Measurements from ENCODE around the gene DNAJA1.

DNAJA1 gene

GRCh38 chr9:33007755-33008154 is 17.3 kb upstream of the DNAJA1 start:
- Histone ChIP-seq H3K4ac (ENCODE audit: low read depth in 1 of 2, low read length in 2 of 2) (no peak overlapping the region), H2BK5ac (ENCODE audit: low read depth, low read length, poor library complexity, severe bottlenecking) (no peak overlapping the region), H2BK120ac (ENCODE audit: low read depth, low read length) (no peak overlapping the region), H3K4me2 (ENCODE audit: low read length, poor library complexity, severe bottlenecking) (no peak overlapping the region), H3K23ac (ENCODE audit: low read length in 2 of 2) (no peak overlapping the region), H3K27ac (ENCODE audit: low read length, poor library complexity, severe bottlenecking) (no peak overlapping the region), H4K91ac (ENCODE audit: low read length) (no peak overlapping the region), H3K9ac (ENCODE audit: low read length) (no peak overlapping the region), H2BK15ac (ENCODE audit: low read depth, poor library complexity, severe bottlenecking) (no peak overlapping the region), H2AK5ac (ENCODE audit: low read length, severe bottlenecking) (no peak overlapping the region), H3K36me3 (ENCODE audit: control insufficient read depth in 1 of 2, insufficient read depth in 2 of 2, low read depth in 1 of 2, low read length in 2 of 2) (peaks cover 0 to 3% of the 10 kb centered on the region in 2 experiments), H3K4me1 (ENCODE audit: control insufficient read depth, insufficient read depth, low read depth, low read length) (no peaks in the 10 kb centered on the region), H2BK12ac (ENCODE audit: low read length in 2 of 2) (no peak overlapping the region), H4K8ac (ENCODE audit: low read length) (no peak overlapping the region), H3K79me1 (replicated peaks; ENCODE audit: low read length, poor library complexity, severe bottlenecking) (peaks cover 12% of the 10 kb centered on the region), H3K4me3 (ENCODE audit: insufficient read depth in 1 of 2, low read depth in 1 of 2, low read length in 2 of 2) (no peak overlapping the region), H3K14ac (ENCODE audit: low read length in 2 of 2) (no peak overlapping the region), H2AFZ (ENCODE audit: low read depth, low read length) (no peak overlapping the region), H3K27me3 (ENCODE audit: control insufficient read depth in 1 of 2, insufficient read depth in 1 of 2, low read length in 2 of 2) (no peaks in the 10 kb centered on the region), H3K9me3 (ENCODE audit: control insufficient read depth, low read length) (no peaks in the 10 kb centered on the region), H3K18ac (ENCODE audit: low read depth in 1 of 2, low read length in 2 of 2) (no peak overlapping the region)
- 94% methylated on average over 2 of the region's 4 CpGs for WGBS
- DNase-seq, result no peak

- Histone ChIP-seq H2BK5ac (ENCODE audit: low read depth, low read length, poor library complexity, severe bottlenecking) (no peak overlapping the region), H4K91ac (ENCODE audit: low read length) (no peak overlapping the region), H3K18ac (ENCODE audit: low read depth in 1 of 2, low read length in 2 of 2) (no peak overlapping the region), H3K79me1 (replicated peaks; ENCODE audit: low read length, poor library complexity, severe bottlenecking) (peaks cover 14% of the 10 kb centered on the region), H2AFZ (ENCODE audit: low read depth, low read length) (no peak overlapping the region), H3K4me2 (ENCODE audit: low read length, poor library complexity, severe bottlenecking) (no peak overlapping the region), H3K9ac (ENCODE audit: low read length) (no peak overlapping the region), H2BK120ac (ENCODE audit: low read depth, low read length) (no peak overlapping the region), H3K27ac (ENCODE audit: low read length, poor library complexity, severe bottlenecking) (no peak overlapping the region), H3K27me3 (ENCODE audit: control insufficient read depth in 1 of 2, insufficient read depth in 1 of 2, low read length in 2 of 2) (no peaks in the 10 kb centered on the region), H4K8ac (ENCODE audit: low read length) (no peak overlapping the region), H3K9me3 (ENCODE audit: control insufficient read depth, low read length) (no peaks in the 10 kb centered on the region), H2BK15ac (ENCODE audit: low read depth, poor library complexity, severe bottlenecking) (no peak overlapping the region), H3K14ac (ENCODE audit: low read length in 2 of 2) (no peak overlapping the region), H2AK5ac (ENCODE audit: low read length, severe bottlenecking) (no peak overlapping the region), H3K23ac (ENCODE audit: low read length in 2 of 2) (no peak overlapping the region), H3K4me1 (ENCODE audit: control insufficient read depth, insufficient read depth, low read depth, low read length) (no peaks in the 10 kb centered on the region), H3K4me3 (ENCODE audit: insufficient read depth in 1 of 2, low read depth in 1 of 2, low read length in 2 of 2) (no peak overlapping the region), H2BK12ac (ENCODE audit: low read length in 2 of 2) (no peak overlapping the region), H3K4ac (ENCODE audit: low read depth in 1 of 2, low read length in 2 of 2) (no peak overlapping the region), H3K36me3 (ENCODE audit: control insufficient read depth in 1 of 2, insufficient read depth in 2 of 2, low read depth in 1 of 2, low read length in 2 of 2) (peaks cover 0 to 5% of the 10 kb centered on the region in 2 experiments)
- 94% methylated on average over 3 of the region's 3 CpGs for WGBS
- DNase-seq, result no peak
Measured at GRCh38 chr9:33011831-33012230, 13.2 kb upstream of the DNAJA1 start.

GRCh38 chr9:33012328-33013069 is 12.6 kb upstream of the DNAJA1 start:
- H3K79me1 ChIP-seq (replicated peaks; ENCODE audit: low read length, poor library complexity, severe bottlenecking), result peaks cover 16% of the 10 kb centered on the region
- peaks cover 0 to 5% of the 10 kb centered on the region in 2 experiments for H3K36me3 ChIP-seq (ENCODE audit: control insufficient read depth in 1 of 2, insufficient read depth in 2 of 2, low read depth in 1 of 2, low read length in 2 of 2)
- H2AK5ac ChIP-seq (ENCODE audit: low read length, severe bottlenecking), result no peak overlapping the region
- 95% methylated on average over 1 of the region's 3 CpGs for WGBS
- H3K23ac ChIP-seq (ENCODE audit: low read length in 2 of 2), result no peak overlapping the region
- no peak overlapping the region for H3K27ac ChIP-seq (ENCODE audit: low read length, poor library complexity, severe bottlenecking)
- no peak overlapping the region for H4K8ac ChIP-seq (ENCODE audit: low read length)
- no peaks in the 10 kb centered on the region for H3K4me1 ChIP-seq (ENCODE audit: control insufficient read depth, insufficient read depth, low read depth, low read length)
- no peak for DNase-seq
- no peak overlapping the region for H3K4me3 ChIP-seq (ENCODE audit: insufficient read depth in 1 of 2, low read depth in 1 of 2, low read length in 2 of 2)
- H3K18ac ChIP-seq (ENCODE audit: low read depth in 1 of 2, low read length in 2 of 2), result no peak overlapping the region
- H2BK5ac ChIP-seq (ENCODE audit: low read depth, low read length, poor library complexity, severe bottlenecking), result no peak overlapping the region
- H3K27me3 ChIP-seq (ENCODE audit: control insufficient read depth in 1 of 2, insufficient read depth in 1 of 2, low read length in 2 of 2), result no peaks in the 10 kb centered on the region
- no peaks in the 10 kb centered on the region for H3K9me3 ChIP-seq (ENCODE audit: control insufficient read depth, low read length)
- H2BK12ac ChIP-seq (ENCODE audit: low read length in 2 of 2), result no peak overlapping the region
- no peak overlapping the region for H2AFZ ChIP-seq (ENCODE audit: low read depth, low read length)
- no peak overlapping the region for H3K9ac ChIP-seq (ENCODE audit: low read length)
- H3K4me2 ChIP-seq (ENCODE audit: low read length, poor library complexity, severe bottlenecking), result no peak overlapping the region
- H2BK120ac ChIP-seq (ENCODE audit: low read depth, low read length), result no peak overlapping the region
- no peak overlapping the region for H4K91ac ChIP-seq (ENCODE audit: low read length)
- H3K14ac ChIP-seq (ENCODE audit: low read length in 2 of 2), result no peak overlapping the region
- H3K4ac ChIP-seq (ENCODE audit: low read depth in 1 of 2, low read length in 2 of 2), result no peak overlapping the region
- H2BK15ac ChIP-seq (ENCODE audit: low read depth, poor library complexity, severe bottlenecking), result no peak overlapping the region

- H2BK15ac ChIP-seq (ENCODE audit: low read depth, poor library complexity, severe bottlenecking), result no peak overlapping the region
- WGBS, result 88% methylated on average over 2 of the region's 2 CpGs
- H3K4ac ChIP-seq (ENCODE audit: low read depth in 1 of 2, low read length in 2 of 2), result no peak overlapping the region
- H3K4me3 ChIP-seq (ENCODE audit: insufficient read depth in 1 of 2, low read depth in 1 of 2, low read length in 2 of 2), result no peak overlapping the region
- H2BK5ac ChIP-seq (ENCODE audit: low read depth, low read length, poor library complexity, severe bottlenecking), result no peak overlapping the region
- H3K27ac ChIP-seq (ENCODE audit: low read length, poor library complexity, severe bottlenecking), result no peak overlapping the region
- no peak overlapping the region for H3K14ac ChIP-seq (ENCODE audit: low read length in 2 of 2)
- no peak overlapping the region for H4K91ac ChIP-seq (ENCODE audit: low read length)
- no peak overlapping the region for H3K18ac ChIP-seq (ENCODE audit: low read depth in 1 of 2, low read length in 2 of 2)
- H3K9me3 ChIP-seq (ENCODE audit: control insufficient read depth, low read length), result no peaks in the 10 kb centered on the region
- no peak overlapping the region for H3K23ac ChIP-seq (ENCODE audit: low read length in 2 of 2)
- no peak overlapping the region for H3K9ac ChIP-seq (ENCODE audit: low read length)
- H2AFZ ChIP-seq (ENCODE audit: low read depth, low read length), result no peak overlapping the region
- H3K4me1 ChIP-seq (ENCODE audit: control insufficient read depth, insufficient read depth, low read depth, low read length), result no peaks in the 10 kb centered on the region
- no peak overlapping the region for H2BK12ac ChIP-seq (ENCODE audit: low read length in 2 of 2)
- H4K8ac ChIP-seq (ENCODE audit: low read length), result no peak overlapping the region
- H2AK5ac ChIP-seq (ENCODE audit: low read length, severe bottlenecking), result no peak overlapping the region
- no peak overlapping the region for H2BK120ac ChIP-seq (ENCODE audit: low read depth, low read length)
- no peaks in the 10 kb centered on the region for H3K27me3 ChIP-seq (ENCODE audit: control insufficient read depth in 1 of 2, insufficient read depth in 1 of 2, low read length in 2 of 2)
- no peak for DNase-seq
- H3K79me1 ChIP-seq (replicated peaks; ENCODE audit: low read length, poor library complexity, severe bottlenecking), result peaks cover 16% of the 10 kb centered on the region
- peaks cover 0 to 8% of the 10 kb centered on the region in 2 experiments for H3K36me3 ChIP-seq (ENCODE audit: control insufficient read depth in 1 of 2, insufficient read depth in 2 of 2, low read depth in 1 of 2, low read length in 2 of 2)
- no peak overlapping the region for H3K4me2 ChIP-seq (ENCODE audit: low read length, poor library complexity, severe bottlenecking)
Measured at GRCh38 chr9:33013962-33014664, 11.0 kb upstream of the DNAJA1 start.
